ENCODE data around the gene CCDC66. TPM values are rescaled to one million over a fixed set of nuclear protein-coding genes. Genes with fewer than 3 reads are reported as not detected.

The CCDC66 gene
- total RNA-seq, 4 donors from 2014 or later, result 28.6 to 59.2 (median 32.7) TPM

DNA sequence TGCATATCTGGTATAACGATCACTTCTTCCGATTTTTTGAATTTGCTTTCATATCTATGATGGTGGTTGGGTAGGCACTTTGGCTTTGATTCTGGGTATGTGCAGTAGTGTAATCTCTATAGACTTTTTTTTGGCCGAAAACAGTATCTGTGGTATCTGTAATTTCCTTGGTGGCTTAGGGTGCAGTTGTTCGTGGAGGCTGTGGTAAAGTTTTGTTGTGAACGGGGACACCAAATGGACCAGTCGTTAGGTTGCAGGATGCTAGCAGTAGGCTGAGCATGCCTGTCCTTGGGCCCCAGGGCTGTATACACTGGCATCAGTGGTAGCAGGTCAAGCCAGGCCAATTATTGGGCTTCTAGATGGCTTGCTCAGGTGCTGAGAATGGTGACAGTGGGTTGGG lies 55.2 kb downstream of the CCDC66 start:
- TF ChIP-seq, protein P1, sequence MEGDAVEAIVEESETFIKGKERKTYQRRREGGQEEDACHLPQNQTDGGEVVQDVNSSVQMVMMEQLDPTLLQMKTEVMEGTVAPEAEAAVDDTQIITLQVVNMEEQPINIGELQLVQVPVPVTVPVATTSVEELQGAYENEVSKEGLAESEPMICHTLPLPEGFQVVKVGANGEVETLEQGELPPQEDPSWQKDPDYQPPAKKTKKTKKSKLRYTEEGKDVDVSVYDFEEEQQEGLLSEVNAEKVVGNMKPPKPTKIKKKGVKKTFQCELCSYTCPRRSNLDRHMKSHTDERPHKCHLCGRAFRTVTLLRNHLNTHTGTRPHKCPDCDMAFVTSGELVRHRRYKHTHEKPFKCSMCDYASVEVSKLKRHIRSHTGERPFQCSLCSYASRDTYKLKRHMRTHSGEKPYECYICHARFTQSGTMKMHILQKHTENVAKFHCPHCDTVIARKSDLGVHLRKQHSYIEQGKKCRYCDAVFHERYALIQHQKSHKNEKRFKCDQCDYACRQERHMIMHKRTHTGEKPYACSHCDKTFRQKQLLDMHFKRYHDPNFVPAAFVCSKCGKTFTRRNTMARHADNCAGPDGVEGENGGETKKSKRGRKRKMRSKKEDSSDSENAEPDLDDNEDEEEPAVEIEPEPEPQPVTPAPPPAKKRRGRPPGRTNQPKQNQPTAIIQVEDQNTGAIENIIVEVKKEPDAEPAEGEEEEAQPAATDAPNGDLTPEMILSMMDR (IDR thresholded peaks at IDR 0.05; ENCODE audit: low read depth), result no peak

DNA sequence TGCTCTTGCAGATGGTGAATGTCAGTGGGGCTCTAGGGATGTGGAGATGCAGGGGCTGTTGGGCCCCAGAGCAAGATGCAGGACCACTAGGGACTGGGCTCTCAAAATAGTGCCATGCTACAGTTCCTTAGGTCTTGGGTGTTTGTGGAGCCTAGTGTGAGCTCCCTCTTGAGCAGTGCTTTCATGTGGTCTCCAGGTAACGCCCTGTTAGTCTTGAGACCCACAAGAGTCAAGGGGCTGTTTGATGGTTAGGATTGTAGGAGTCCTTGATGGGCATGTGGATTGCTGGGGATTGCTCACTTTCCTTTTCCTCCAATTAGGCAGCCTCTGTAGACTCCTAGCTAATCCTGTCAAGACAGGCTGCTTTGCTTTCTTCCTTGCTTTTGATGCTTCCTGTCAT lies 56.0 kb downstream of the CCDC66 start:
- TF ChIP-seq, protein P1 (IDR thresholded peaks at IDR 0.05; ENCODE audit: low read depth), result no peak

DNA sequence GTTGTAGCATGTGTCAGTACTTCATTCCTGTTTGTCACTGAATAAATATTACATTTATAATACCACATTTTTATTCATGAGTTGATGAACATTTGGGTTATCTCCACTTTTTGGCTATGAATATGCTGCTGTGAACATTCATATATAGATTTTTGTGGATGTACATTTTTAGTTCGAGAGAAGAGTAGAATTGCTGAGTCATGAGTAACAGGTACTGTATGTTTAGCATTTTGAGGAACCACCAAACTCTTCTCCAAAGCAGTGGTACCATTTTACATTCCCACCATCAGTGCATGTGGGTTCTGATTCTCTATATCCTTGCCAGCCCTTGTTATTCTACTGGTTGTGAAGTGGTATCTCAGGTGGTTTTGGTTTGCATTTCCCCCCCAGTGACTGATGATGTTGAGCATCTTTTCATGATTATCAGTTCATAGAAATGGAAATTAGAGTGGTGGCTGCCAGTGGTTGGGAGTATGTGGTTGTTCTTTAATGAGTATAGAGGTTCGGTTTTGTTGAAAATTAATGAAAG lies 59.6 kb downstream of the CCDC66 start:
- TF ChIP-seq, protein P1 (IDR thresholded peaks at IDR 0.05; ENCODE audit: low read depth), result no peak

DNA sequence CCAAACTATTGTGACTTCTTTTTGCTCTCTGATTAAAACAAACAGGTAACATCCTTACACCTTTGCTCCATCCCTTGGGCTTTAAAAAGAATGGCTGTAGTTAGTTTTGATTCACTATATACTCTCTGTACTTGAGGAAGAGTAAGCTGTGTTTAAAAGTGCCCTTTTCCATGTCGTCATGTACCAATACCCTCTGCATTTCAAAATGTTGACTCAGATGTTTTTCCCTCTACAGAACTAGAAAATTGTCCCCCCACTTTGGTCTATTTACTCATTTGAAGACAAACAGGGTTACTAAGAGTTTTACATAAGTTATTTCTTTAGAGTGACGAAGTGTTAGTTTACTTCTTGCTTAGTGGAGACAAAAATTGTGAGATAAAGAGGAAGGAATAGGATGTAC lies 63.4 kb downstream of the CCDC66 start:
- TF ChIP-seq, protein P1 (IDR thresholded peaks at IDR 0.05; ENCODE audit: low read depth), result no peak

DNA sequence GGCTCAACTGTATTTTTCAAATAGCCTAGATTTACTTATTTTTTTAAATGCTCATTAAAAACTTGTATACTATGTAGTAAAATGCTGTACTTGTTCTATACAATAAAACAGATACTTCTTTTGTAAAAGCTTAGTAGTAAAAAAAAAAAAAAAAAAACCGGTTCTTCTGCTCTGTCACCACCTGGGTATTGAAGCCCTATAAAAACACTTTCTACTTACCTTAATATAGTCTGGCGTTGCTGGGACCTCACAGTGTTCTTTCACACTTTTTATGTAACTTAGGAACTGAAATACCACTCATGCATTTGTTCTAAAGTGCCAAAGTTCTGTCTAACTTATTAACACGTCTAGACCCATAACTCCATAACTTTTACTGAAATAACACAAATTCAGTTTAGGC lies 64.7 kb downstream of the CCDC66 start:
- TF ChIP-seq, protein P1 (IDR thresholded peaks at IDR 0.05; ENCODE audit: low read depth), result no peak

DNA sequence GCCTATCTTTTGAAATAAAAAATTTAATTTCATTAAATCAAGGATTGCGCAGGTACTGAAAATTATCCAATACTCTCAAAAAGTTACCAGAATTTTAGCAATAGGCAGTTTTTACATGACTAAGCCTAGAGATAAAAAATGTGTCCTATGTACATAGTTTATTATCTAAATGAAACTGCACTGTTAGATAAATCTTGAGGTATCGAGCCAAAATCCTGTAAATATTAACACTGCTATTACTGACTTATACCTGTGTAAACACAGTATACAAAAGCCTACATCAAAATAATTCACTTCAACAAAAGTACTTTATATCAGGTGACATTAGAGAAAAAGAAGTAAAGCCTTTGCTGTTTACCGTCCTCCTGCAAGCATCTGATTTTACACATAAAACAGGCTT lies 65.4 kb downstream of the CCDC66 start:
- TF ChIP-seq, protein P1 (IDR thresholded peaks at IDR 0.05; ENCODE audit: low read depth), result no peak

DNA sequence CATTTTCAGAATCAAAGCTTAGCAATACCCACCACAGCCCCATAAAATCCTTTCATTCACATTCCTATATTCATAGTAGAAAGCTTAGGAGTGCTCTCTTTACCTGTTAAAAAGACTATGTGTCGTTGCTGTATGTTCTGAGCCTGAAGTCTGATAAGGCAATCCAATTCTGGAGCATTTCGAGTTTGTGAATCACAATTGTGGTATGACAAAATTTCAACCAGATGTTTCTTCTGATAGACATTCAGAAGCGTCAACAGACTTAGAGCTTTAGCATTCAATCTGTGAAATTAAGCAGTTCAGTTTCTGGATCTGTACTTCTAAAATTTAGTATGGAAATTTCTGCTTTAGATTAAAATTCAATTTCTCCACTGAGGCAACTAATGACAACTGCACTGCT lies 67.8 kb downstream of the CCDC66 start:
- TF ChIP-seq, protein P1 (IDR thresholded peaks at IDR 0.05; ENCODE audit: low read depth), result no peak

Data from subcutaneous adipose tissue (tissue), 4 donors.